H1 (cell line): ENCODE results near the gene KLHL2. TPM values are rescaled to one million over a fixed set of nuclear protein-coding genes. Genes with fewer than 3 reads are reported as not detected.

Experiments
- CTCF ChIA-PET: fragments of 300-600 bp; sonication (Branson Sonifier 250); formaldehyde crosslinking; loops from one replicate; lab custom pipeline; 2021; ENCODE audit not compliant: partially characterized antibody; lab: Charles Lee
- POLR2A ChIA-PET: fragments of 300-600 bp; sonication (Branson Sonifier 250); formaldehyde crosslinking; loops from one replicate; lab custom pipeline; 2021; ENCODE audit warnings: inconsistent platforms; ENCODE audit not compliant: partially characterized antibody; lab: Charles Lee
- DNase-seq, 2 experiments: peaks; one replicate each; pipeline versions ENCODE4 v3.0.0 to v3.0.0-alpha.2; 2010 to 2022; ENCODE audit warnings: low spot score in 2 of 2, low read depth in 1 of 2, mixed read lengths in 1 of 2
- FAIRE-seq: peaks from 2 replicates; lab custom pipeline; 2011; peaks lifted over from hg19 to GRCh38; lab: Jason Lieb, UNC
- H2AFZ ChIP-seq: 2 replicates; pipeline ENCODE4 v1.8.1; 2012; ENCODE audit warnings: low read length, inconsistent platforms
- H2AK5ac ChIP-seq: 2 replicates; pipeline ENCODE4 v1.6.1; 2013; ENCODE audit warnings: low read depth, low read length
- H2BK120ac ChIP-seq: replicated peaks from 2 replicates; pipeline ENCODE3; 2013; ENCODE audit warnings: low read depth, low read length, inconsistent platforms
- H2BK12ac ChIP-seq: 2 replicates; pipeline ENCODE4 v1.6.1; 2013; ENCODE audit warnings: low read depth, low read length
- H2BK15ac ChIP-seq: 2 replicates; pipeline ENCODE4 v1.6.1; 2013; ENCODE audit warnings: low read length
- H2BK20ac ChIP-seq: 2 replicates; pipeline ENCODE4 v1.6.1; 2013; ENCODE audit warnings: low read length
- H2BK5ac ChIP-seq: 2 replicates; pipeline ENCODE4 v1.6.1; 2013; ENCODE audit warnings: low read depth, low read length
- H3K14ac ChIP-seq: 2 replicates; pipeline ENCODE4 v1.6.1; 2013; ENCODE audit warnings: inconsistent platforms; ENCODE audit not compliant: insufficient read length
- H3K18ac ChIP-seq: 2 replicates; pipeline ENCODE4 v1.6.1; 2013; ENCODE audit warnings: low read length; ENCODE audit errors: extremely low read depth
- H3K23ac ChIP-seq: 2 replicates; pipeline ENCODE4 v1.6.1; 2013; ENCODE audit warnings: inconsistent platforms; ENCODE audit not compliant: insufficient read length
- H3K23me2 ChIP-seq: 2 replicates; pipeline ENCODE4 v1.6.1; 2013; ENCODE audit warnings: low read depth, low read length
- H3K27ac ChIP-seq: 2 replicates; pipeline ENCODE4 v1.6.1; 2011; ENCODE audit warnings: low read depth, low read length, inconsistent platforms
- H3K27me3 ChIP-seq, 4 experiments: replicated peaks in 1 of 4; 1 replicate in 1 of 4; 2 replicates in 3 of 4; pipeline versions ENCODE4 v1.6.1 to v1.8.1; 2011 to 2013; ENCODE audit warnings: low read length in 3 of 4, mild to moderate bottlenecking in 3 of 4, inconsistent platforms in 2 of 4, mixed read lengths in 2 of 4, moderate library complexity in 1 of 4; ENCODE audit not compliant: control insufficient read depth in 3 of 4, insufficient read depth in 3 of 4; ENCODE audit errors: extremely low read depth in 1 of 4
- H3K36me3 ChIP-seq, 4 experiments: 2 replicates each; pipeline versions ENCODE4 v1.6.1 to v1.8.1; 2011 to 2013; ENCODE audit warnings: mild to moderate bottlenecking in 4 of 4, low read length in 3 of 4, moderate library complexity in 2 of 4, control low read depth in 1 of 4, inconsistent platforms in 1 of 4; ENCODE audit not compliant: insufficient read depth in 4 of 4, control insufficient read depth in 2 of 4
- H3K4ac ChIP-seq: replicated peaks from 2 replicates; pipeline ENCODE3; 2013; ENCODE audit warnings: low read length, low read depth, mixed read lengths, inconsistent platforms; ENCODE audit not compliant: insufficient read length
- H3K4me1 ChIP-seq, 4 experiments: replicated peaks in 1 of 4; 1 replicate in 1 of 4; 2 replicates in 3 of 4; pipeline versions ENCODE4 v1.6.1 to v1.8.1; 2011 to 2013; ENCODE audit warnings: low read length in 3 of 4, inconsistent platforms in 2 of 4, mixed read lengths in 1 of 4; ENCODE audit not compliant: insufficient read depth in 4 of 4, control insufficient read depth in 3 of 4
- H3K4me2 ChIP-seq, 2 experiments: 2 replicates each; pipeline versions ENCODE4 v1.6.1 to v1.8.1; 2011 to 2013; ENCODE audit warnings: low read depth in 2 of 2, low read length in 2 of 2, control low read depth in 1 of 2, inconsistent platforms in 1 of 2, mild to moderate bottlenecking in 1 of 2; ENCODE audit not compliant: insufficient read depth in 1 of 2
- H3K4me3 ChIP-seq, 4 experiments: fragments of 200-600, 300-600 bp in 1 of 4; sonication (generic), shearing (Covaris generic), sonication (Bioruptor Twin) in 1 of 4; 2 replicates each; pipeline versions ENCODE4 v1.5.1 to v1.8.1; 2011 to 2016; ENCODE audit warnings: low read length in 4 of 4, low read depth in 3 of 4, control low read depth in 2 of 4, inconsistent platforms in 2 of 4, mild to moderate bottlenecking in 2 of 4, mixed read lengths in 1 of 4, moderate library complexity in 1 of 4; ENCODE audit not compliant: insufficient read depth in 2 of 4; ENCODE audit errors: extremely low read depth in 1 of 4
- H3K56ac ChIP-seq: replicated peaks from 2 replicates; pipeline ENCODE3; 2013; ENCODE audit warnings: low read depth, mild to moderate bottlenecking, mixed read lengths, low read length, inconsistent platforms; ENCODE audit not compliant: insufficient read length
- H3K79me1 ChIP-seq: 2 replicates; pipeline ENCODE4 v1.6.1; 2013; ENCODE audit warnings: low read depth, low read length, control low read depth
- H3K79me2 ChIP-seq, 2 experiments: 2 replicates each; pipeline versions ENCODE4 v1.6.1 to v1.8.1; 2012 to 2013; ENCODE audit warnings: low read length in 2 of 2, mild to moderate bottlenecking in 2 of 2, inconsistent platforms in 1 of 2; ENCODE audit not compliant: insufficient read depth in 2 of 2, control insufficient read depth in 1 of 2
- H3K9ac ChIP-seq, 4 experiments: replicated peaks in 1 of 4; 1 replicate in 1 of 4; 2 replicates in 3 of 4; pipeline versions ENCODE4 v1.6.1 to v1.8.1; 2011 to 2013; ENCODE audit warnings: low read depth in 3 of 4, low read length in 3 of 4, control low read depth in 2 of 4, mild to moderate bottlenecking in 2 of 4, moderate library complexity in 2 of 4, inconsistent platforms in 1 of 4; ENCODE audit errors: extremely low read depth in 1 of 4
- H3K9me3 ChIP-seq, 2 experiments: 2 replicates each; pipeline versions ENCODE4 v1.6.1 to v1.8.1; 2012 to 2013; ENCODE audit warnings: mild to moderate bottlenecking in 2 of 2, moderate library complexity in 2 of 2, control low read depth in 1 of 2, inconsistent platforms in 1 of 2, low read depth in 1 of 2, low read length in 1 of 2, mixed read lengths in 1 of 2; ENCODE audit not compliant: insufficient read depth in 2 of 2
- H4K20me1 ChIP-seq, 2 experiments: replicated peaks in 1 of 2; 2 replicates each; pipeline versions ENCODE3 to v1.8.1; 2011 to 2013; ENCODE audit warnings: inconsistent platforms in 2 of 2, low read length in 2 of 2, mild to moderate bottlenecking in 1 of 2; ENCODE audit not compliant: insufficient read depth in 2 of 2, control insufficient read depth in 1 of 2
- H4K5ac ChIP-seq: 2 replicates; pipeline ENCODE4 v1.6.1; 2013; ENCODE audit warnings: low read length, low read depth, mixed read lengths, inconsistent platforms; ENCODE audit not compliant: insufficient read length
- H4K8ac ChIP-seq: 2 replicates; pipeline ENCODE4 v1.8.0; 2013; ENCODE audit warnings: mild to moderate bottlenecking, moderate library complexity, low read length, inconsistent platforms; ENCODE audit not compliant: insufficient read depth; ENCODE audit errors: extremely low read depth
- H4K91ac ChIP-seq: replicated peaks from 2 replicates; pipeline ENCODE3; 2013; ENCODE audit warnings: low read length, mixed read lengths, inconsistent platforms; ENCODE audit not compliant: insufficient read length
- ASH2L ChIP-seq: fragments of 200-600, 300-600 bp; sonication (generic); IDR thresholded peaks from one replicate; pipeline ENCODE4 v1.7.1; 2017; ENCODE audit warnings: low read length
- ATF3 ChIP-seq: IDR thresholded peaks from 2 replicates; pipeline ENCODE4 v1.6.1; 2011; ENCODE audit warnings: low read depth, mild to moderate bottlenecking, low read length; ENCODE audit not compliant: insufficient read depth
- CBX8 ChIP-seq: fragments of 300-800, 300-1000 bp; sonication (generic); IDR thresholded peaks from 2 replicates; pipeline ENCODE4 v1.7.1; 2016; ENCODE audit warnings: low read depth, low read length, borderline replicate concordance
- FOSL1 ChIP-seq: IDR thresholded peaks from 2 replicates; pipeline ENCODE4 v1.6.1; 2011; ENCODE audit warnings: mild to moderate bottlenecking, low read depth, low read length, moderate library complexity; ENCODE audit not compliant: insufficient read depth
- NANOG ChIP-seq: IDR thresholded peaks from 2 replicates; pipeline ENCODE4 v1.6.1; 2011; ENCODE audit warnings: low read length, low read depth, mild to moderate bottlenecking, inconsistent platforms; ENCODE audit not compliant: insufficient read depth, poor library complexity, severe bottlenecking
- POLR2AphosphoS5 ChIP-seq: IDR thresholded peaks from 2 replicates; pipeline ENCODE4 v1.6.1; 2011; ENCODE audit warnings: low read depth, low read length
- POU5F1 ChIP-seq: IDR thresholded peaks from 2 replicates; pipeline ENCODE4 v1.6.1; 2011; ENCODE audit warnings: low read depth, mild to moderate bottlenecking, low read length, moderate library complexity
- RNF2 ChIP-seq: fragments of 200-900, 300-1000 bp; sonication (generic); IDR thresholded peaks from 2 replicates; pipeline ENCODE4 v1.7.1; 2016; ENCODE audit warnings: borderline replicate concordance, low read depth, mild to moderate bottlenecking, antibody characterized with exemption, low read length; ENCODE audit not compliant: poor library complexity, severe bottlenecking; ENCODE audit errors: missing control alignments
- SIRT6 ChIP-seq: IDR thresholded peaks from one replicate; pipeline ENCODE4 v1.7.1; 2012; ENCODE audit warnings: low read length, inconsistent platforms
- TEAD4 ChIP-seq: IDR thresholded peaks from 2 replicates; pipeline ENCODE4 v1.6.1; 2012; ENCODE audit warnings: low read depth, low read length, inconsistent platforms, mixed read lengths
- WGBS, 2 experiments: shearing (Covaris generic) in 1 of 2; methylation state at CpG; one replicate each; pipeline versions ENCODE4 v1.1.6 to v1.1.7; 2013 to 2015; ENCODE audit warnings: low lambda C conversion rate in 2 of 2, mixed read lengths in 2 of 2, inconsistent platforms in 1 of 2, low coverage in 1 of 2, missing lambda C conversion rate in 1 of 2; ENCODE audit not compliant: insufficient replicate concordance in 2 of 2, insufficient coverage in 1 of 2, insufficient read length in 1 of 2; ENCODE audit errors: extremely low coverage in 1 of 2, missing lambda C conversion rate in 1 of 2; 5-methylcytosine and 5-hydroxymethylcytosine counted together
- polyA plus RNA-seq, 7 experiments: library from polyadenylated mRNA; depleted of rRNA in 3 of 7; stranded (reverse) in 5 of 7; unstranded in 2 of 7; fragments of >200 nt in 5 of 7; fragments of 200-250 nt in 2 of 7; gene quantifications; 1 replicate in 5 of 7; 2 replicates in 1 of 7; 4 replicates in 1 of 7; pipeline versions ENCODE4 v1.2.1 to v1.2.3, GENCODE V29; 2011 to 2013; ENCODE audit warnings: missing spikeins in 2 of 7, mixed read lengths in 2 of 7
- total RNA-seq: library from RNA; stranded (reverse); fragmentation: NEBNext Ultra II Directional; extraction: Animal tissue kit (Norgen Biotek cat#: 25700); gene quantifications from 2 replicates; pipeline ENCODE4 v1.2.1, GENCODE V29; 2021

KLHL2 gene
- total and polyA plus RNA-seq, 2 of the 8 experiments (the other 6 are each of a cell fraction or from before 2014, with no cell fraction given), result 5.2 to 12.0 TPM

DNA sequence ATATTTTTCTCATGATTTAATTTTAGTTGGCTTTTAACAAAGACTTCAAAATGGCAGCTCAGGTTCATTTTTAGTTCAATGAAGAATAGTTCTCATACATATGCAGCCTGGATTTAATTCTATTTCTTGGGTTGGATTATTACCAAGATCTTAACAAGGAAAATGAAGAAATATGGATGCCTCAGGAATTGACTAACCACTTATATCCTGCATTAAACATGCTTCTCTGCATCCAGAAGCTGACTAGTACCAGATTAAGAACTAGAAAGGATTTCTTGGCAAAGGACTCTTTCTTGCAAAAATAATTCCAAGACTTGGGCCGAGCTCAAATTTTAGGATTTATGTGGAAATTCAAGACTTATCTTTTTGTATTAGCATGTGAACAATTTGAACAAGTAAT lies 5.6 kb upstream of the KLHL2 start:
- TF ChIP-seq CBX8, result no peak
- no peak for TF ChIP-seq TEAD4
- no peak for TF ChIP-seq ASH2L
- no peak for TF ChIP-seq SIRT6
- TF ChIP-seq POU5F1, result no peak
- no peak for TF ChIP-seq POLR2AphosphoS5
- TF ChIP-seq ATF3, result no peak
- no peak for TF ChIP-seq NANOG
- no peak for TF ChIP-seq RNF2
- no peak for TF ChIP-seq FOSL1
- ChIA-PET POLR2A (no interaction called here), CTCF (interaction anchor here (0.5 to 0.9 kb wide), 2 partner anchors 14 to 57 kb away, joined by 3 to 5 read pairs; no protein-coding TSS in a partner anchor)
- Histone ChIP-seq H3K79me2 (no peaks in the 10 kb centered on the region), H3K14ac (no peak overlapping the region), H3K27me3 (peaks cover 0 to 4% (median 2%) of the 10 kb centered on the region in 4 experiments; a peak in 3 of 7 replicates), H4K8ac (no peak overlapping the region), H4K5ac (no peak overlapping the region), H4K20me1 (no peaks in the 10 kb centered on the region), H3K23ac (no peak overlapping the region), H3K9me3 (no peaks in the 10 kb centered on the region), H3K27ac (no peak overlapping the region), H4K91ac (no peak overlapping the region), H3K4me2 (no peak overlapping the region), H2AFZ (no peak overlapping the region), H3K4me3 (no peak overlapping the region), H2BK5ac (no peak overlapping the region), H2BK120ac (no peak overlapping the region), H3K4me1 (peaks cover 3 to 5% (median 4%) of the 10 kb centered on the region in 4 experiments; a peak in 6 of 7 replicates), H3K79me1 (no peaks in the 10 kb centered on the region), H3K56ac (no peak overlapping the region), H3K4ac (no peak overlapping the region), H3K9ac (no peak overlapping the region), H2BK15ac (no peak overlapping the region), H2AK5ac (no peak overlapping the region), H2BK20ac (no peak overlapping the region), H2BK12ac (no peak overlapping the region), H3K36me3 (no peaks in the 10 kb centered on the region), H3K23me2 (peaks cover 4% of the 10 kb centered on the region), H3K18ac (no peak overlapping the region)
- DNase-seq, result no peak
- 88% methylated on average over 1 of the region's 1 CpG; no CpG with 5 or more reads in 1 of the 2 experiments for WGBS, 2 experiments
- FAIRE-seq, result no peak
